Amygdala (tissue), 56 donors: ENCODE results near the gene TMUB1.

Experiments
- DNase-seq, 56 donors: peaks; one replicate each; lab custom pipeline; 2025; lab: John Stamatoyannopoulos, UW

Gene TMUB1

GRCh38 chr7:151087245-151088018 lies 4.1 kb upstream of the TMUB1 start:
- DNase-seq, result peak in 38 of 56 donors; percentile 13 to 76 (median 46)

- DNase-seq, result peak in 6 of 56 donors; percentile 40 to 59 (median 48)
Measured at GRCh38 chr7:151086802-151087244, 3.5 kb upstream of the TMUB1 start.

- peak; percentile 32 to 93 (median 80) for DNase-seq
Measured at GRCh38 chr7:151085691-151086620, 2.7 kb upstream of the TMUB1 start, which contains the start of gene AGAP3. AGAP3 (plus strand) TSS chr7:151086475; CDS start chr7:151086742, 267 bp downstream.

- DNase-seq, result peak in 3 of 56 donors; percentile 11 to 34 (median 27)
Measured at GRCh38 chr7:151085329-151085690, 2.0 kb upstream of the TMUB1 start.

GRCh38 chr7:151083824-151084160 lies 499 bp upstream of the TMUB1 start:
- DNase-seq, result no peak

- DNase-seq, result no peak
Measured at GRCh38 chr7:151082141-151083070, 887 bp downstream of the TMUB1 start.

- DNase-seq, result peak in 1 of 56 donors; percentile 49
Measured at GRCh38 chr7:151081170-151082101, 1.9 kb downstream of the TMUB1 start.

- peak; percentile 25 to 96 (median 86) for DNase-seq
Measured at GRCh38 chr7:151080522-151081169, 2.6 kb downstream of the TMUB1 start, which contains the start of gene FASTK. FASTK (minus strand) TSS chr7:151080809; CDS start chr7:151080766, 43 bp downstream.

GRCh38 chr7:151080067-151080521 lies 3.2 kb downstream of the TMUB1 start:
- peak in 4 of 56 donors; percentile 46 to 63 (median 60) for DNase-seq

GRCh38 chr7:151079199-151079910 lies 3.9 kb downstream of the TMUB1 start:
- no peak for DNase-seq

GRCh38 chr7:151078233-151079040 lies 4.9 kb downstream of the TMUB1 start:
- DNase-seq, result no peak

GRCh38 chr7:151077705-151078232 lies 5.5 kb downstream of the TMUB1 start:
- DNase-seq, result no peak

GRCh38 chr7:151076863-151077704 lies 6.2 kb downstream of the TMUB1 start:
- DNase-seq, result no peak

- no peak for DNase-seq
Measured at GRCh38 chr7:151075978-151076426, 7.3 kb downstream of the TMUB1 start.

- DNase-seq, result no peak
Measured at GRCh38 chr7:151075662-151075971, 7.7 kb downstream of the TMUB1 start.
